BJ (cell line): Measurements from ENCODE around the gene CBY1. TPM values are rescaled to one million over a fixed set of nuclear protein-coding genes. Genes with fewer than 3 reads are reported as not detected.

Source experiments
- CTCF ChIA-PET: fragments of 350-600 bp; formaldehyde crosslinking; extraction: SDS; loops from one replicate; lab custom pipeline; 2021; ENCODE audit warnings: antibody characterized with exemption, inconsistent platforms; lab: Yijun Ruan, JAX
- POLR2A ChIA-PET: fragments of 300-600 bp; sonication (Branson Sonifier 250); formaldehyde crosslinking; extraction: SDS; loops from one replicate; lab custom pipeline; 2021; ENCODE audit warnings: antibody characterized with exemption; lab: Charles Lee
- DNase-seq: peaks from one replicate; pipeline ENCODE4 v3.0.0-alpha.2; 2011; ENCODE audit warnings: low read depth
- H3K27me3 ChIP-seq: 2 replicates; pipeline ENCODE4 v1.6.0; 2011; ENCODE audit warnings: low read length; ENCODE audit not compliant: control insufficient read depth, insufficient read depth
- H3K36me3 ChIP-seq: 2 replicates; pipeline ENCODE4 v1.5.1; 2011; ENCODE audit warnings: low read length; ENCODE audit not compliant: control insufficient read depth, insufficient read depth
- H3K4me3 ChIP-seq: 2 replicates; pipeline ENCODE4 v1.5.1; 2011; ENCODE audit warnings: low read depth, mild to moderate bottlenecking, control low read depth, low read length
- polyA plus RNA-seq: library from polyadenylated mRNA; depleted of rRNA; stranded (reverse); fragments of >200 nt; gene quantifications from 2 replicates; pipeline ENCODE4 v1.2.3, GENCODE V29; 2011
- TF ChIP-seq, protein P1 (sequence below): IDR thresholded peaks from 2 replicates; pipeline ENCODE4 v1.5.1; 2011; ENCODE audit warnings: low read depth, mild to moderate bottlenecking, control low read depth, inconsistent platforms, low read length, moderate library complexity; ENCODE audit not compliant: insufficient read depth

Gene CBY1
- polyA plus RNA-seq, 1 experiment, result 38.1 TPM

DNA sequence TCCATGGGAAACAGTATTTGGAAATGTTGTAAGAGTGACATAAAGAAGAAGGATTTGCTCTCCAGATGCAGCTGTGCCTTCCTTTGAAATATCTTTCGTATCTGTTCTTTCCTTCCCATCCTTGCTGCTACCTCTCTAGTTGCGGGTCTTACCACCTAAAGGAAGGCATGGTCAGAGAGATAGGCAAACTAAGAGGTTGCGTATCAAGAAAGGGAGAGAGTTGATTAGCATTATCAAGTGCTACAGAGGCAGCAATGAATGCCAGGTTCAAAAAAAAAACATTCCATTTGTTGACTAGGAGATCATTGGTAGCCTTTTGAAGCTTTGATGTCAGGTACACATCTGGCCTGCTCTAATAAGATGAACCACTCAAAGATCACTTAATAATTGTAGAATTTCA lies 53.9 kb downstream of the CBY1 start:
- CTCF ChIA-PET, result no interaction called here
- Histone ChIP-seq H3K36me3 (peaks cover 3% of the 10 kb centered on the region), H3K4me3 (no peak overlapping the region), H3K27me3 (no peaks in the 10 kb centered on the region)
- POLR2A ChIA-PET, result no interaction called here
- DNase-seq, result no peak
- TF ChIP-seq, protein P1, sequence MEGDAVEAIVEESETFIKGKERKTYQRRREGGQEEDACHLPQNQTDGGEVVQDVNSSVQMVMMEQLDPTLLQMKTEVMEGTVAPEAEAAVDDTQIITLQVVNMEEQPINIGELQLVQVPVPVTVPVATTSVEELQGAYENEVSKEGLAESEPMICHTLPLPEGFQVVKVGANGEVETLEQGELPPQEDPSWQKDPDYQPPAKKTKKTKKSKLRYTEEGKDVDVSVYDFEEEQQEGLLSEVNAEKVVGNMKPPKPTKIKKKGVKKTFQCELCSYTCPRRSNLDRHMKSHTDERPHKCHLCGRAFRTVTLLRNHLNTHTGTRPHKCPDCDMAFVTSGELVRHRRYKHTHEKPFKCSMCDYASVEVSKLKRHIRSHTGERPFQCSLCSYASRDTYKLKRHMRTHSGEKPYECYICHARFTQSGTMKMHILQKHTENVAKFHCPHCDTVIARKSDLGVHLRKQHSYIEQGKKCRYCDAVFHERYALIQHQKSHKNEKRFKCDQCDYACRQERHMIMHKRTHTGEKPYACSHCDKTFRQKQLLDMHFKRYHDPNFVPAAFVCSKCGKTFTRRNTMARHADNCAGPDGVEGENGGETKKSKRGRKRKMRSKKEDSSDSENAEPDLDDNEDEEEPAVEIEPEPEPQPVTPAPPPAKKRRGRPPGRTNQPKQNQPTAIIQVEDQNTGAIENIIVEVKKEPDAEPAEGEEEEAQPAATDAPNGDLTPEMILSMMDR, result no peak

DNA sequence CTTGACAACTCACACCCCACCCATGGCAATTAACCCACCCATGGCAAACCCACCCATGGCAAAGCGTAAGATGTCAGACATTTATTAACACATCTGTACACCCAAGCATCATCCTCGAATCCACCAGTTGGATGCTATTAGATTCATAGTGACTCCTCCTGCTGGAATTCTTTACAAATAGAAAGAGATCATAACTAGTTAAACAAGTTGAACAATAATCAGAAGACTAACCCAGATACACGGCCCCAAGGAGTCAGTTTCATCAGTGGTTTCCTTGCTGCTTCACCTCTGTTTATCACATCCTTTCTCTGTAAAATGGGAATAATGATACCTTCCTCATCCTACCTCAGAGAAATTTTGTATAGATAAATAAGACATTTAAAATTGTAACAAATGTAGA lies 54.4 kb downstream of the CBY1 start:
- TF ChIP-seq, protein P1, result no peak
- CTCF ChIA-PET, result no interaction called here
- DNase-seq, result no peak
- no peaks in the 10 kb centered on the region for H3K27me3 ChIP-seq
- POLR2A ChIA-PET, result no interaction called here
- no peak overlapping the region for H3K4me3 ChIP-seq
- peaks cover 3% of the 10 kb centered on the region for H3K36me3 ChIP-seq

DNA sequence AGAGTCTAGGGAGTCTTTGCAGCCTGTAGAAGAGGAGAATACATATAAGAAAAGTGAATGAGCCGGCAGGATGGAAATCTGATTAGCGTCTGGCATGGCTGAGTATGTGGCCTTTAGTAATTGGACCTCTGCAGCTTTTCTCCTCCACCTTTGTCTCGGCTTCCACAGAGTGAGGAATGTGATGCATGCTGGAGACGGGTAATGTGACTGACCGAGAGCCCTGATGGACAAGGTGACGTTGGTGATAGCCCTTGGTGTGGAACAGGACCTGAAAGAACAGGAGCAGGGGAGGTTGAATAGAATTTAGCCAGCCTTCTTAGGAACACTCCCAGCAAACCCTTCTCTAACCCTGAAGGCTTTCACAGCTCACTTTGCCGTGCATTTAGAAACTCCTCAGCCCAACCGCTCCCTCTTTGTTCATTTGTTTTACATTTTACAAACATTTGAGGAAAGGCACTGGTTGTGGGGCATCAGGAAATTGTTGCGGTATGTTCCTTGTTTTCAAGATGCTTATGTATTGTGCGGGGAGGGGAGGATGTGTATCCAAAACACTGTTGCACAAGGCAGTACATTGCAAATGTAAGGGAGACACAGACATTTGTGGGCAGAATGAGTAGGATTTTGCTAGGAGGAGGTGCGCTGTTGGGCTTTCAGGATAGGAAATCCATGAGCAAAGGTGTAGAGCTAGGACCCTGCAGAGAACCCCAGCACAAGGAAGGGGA lies 56.2 kb downstream of the CBY1 start:
- no peak overlapping the region for H3K4me3 ChIP-seq
- H3K27me3 ChIP-seq, result no peaks in the 10 kb centered on the region
- DNase-seq, result no peak
- POLR2A ChIA-PET, result no interaction called here
- TF ChIP-seq, protein P1, result no peak
- H3K36me3 ChIP-seq, result peaks cover 17% of the 10 kb centered on the region
- CTCF ChIA-PET, result interaction anchor here (1.5 kb wide), 1 partner anchor 13 kb away, joined by 5 read pairs; no protein-coding TSS in a partner anchor

DNA sequence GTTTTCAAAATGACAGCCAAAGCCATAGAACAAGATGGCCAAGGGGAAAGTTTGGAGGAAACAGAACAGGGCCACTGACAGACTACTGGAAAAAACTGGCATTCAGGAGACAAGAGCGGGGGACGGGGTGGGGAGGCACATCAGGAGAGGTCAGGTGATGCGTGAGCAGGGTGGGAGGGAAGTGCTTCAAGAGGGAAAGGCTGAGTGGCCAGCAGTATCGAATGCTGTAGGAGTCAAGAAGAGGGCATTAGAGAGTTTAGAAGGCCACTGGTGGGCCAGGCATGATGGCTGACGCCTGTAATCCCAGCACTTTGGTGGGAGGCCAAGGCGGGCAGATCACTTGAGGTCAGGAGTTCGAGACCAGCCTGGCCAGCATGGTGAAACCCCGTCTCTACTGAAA lies 57.5 kb downstream of the CBY1 start:
- TF ChIP-seq, protein P1, result no peak
- no peak overlapping the region for H3K4me3 ChIP-seq
- DNase-seq, result no peak
- POLR2A ChIA-PET, result no interaction called here
- peaks cover 19% of the 10 kb centered on the region for H3K36me3 ChIP-seq
- CTCF ChIA-PET, result interaction anchor here (2.5 kb wide), 1 partner anchor 11 kb away, joined by 9 read pairs; no protein-coding TSS in a partner anchor
- no peaks in the 10 kb centered on the region for H3K27me3 ChIP-seq

DNA sequence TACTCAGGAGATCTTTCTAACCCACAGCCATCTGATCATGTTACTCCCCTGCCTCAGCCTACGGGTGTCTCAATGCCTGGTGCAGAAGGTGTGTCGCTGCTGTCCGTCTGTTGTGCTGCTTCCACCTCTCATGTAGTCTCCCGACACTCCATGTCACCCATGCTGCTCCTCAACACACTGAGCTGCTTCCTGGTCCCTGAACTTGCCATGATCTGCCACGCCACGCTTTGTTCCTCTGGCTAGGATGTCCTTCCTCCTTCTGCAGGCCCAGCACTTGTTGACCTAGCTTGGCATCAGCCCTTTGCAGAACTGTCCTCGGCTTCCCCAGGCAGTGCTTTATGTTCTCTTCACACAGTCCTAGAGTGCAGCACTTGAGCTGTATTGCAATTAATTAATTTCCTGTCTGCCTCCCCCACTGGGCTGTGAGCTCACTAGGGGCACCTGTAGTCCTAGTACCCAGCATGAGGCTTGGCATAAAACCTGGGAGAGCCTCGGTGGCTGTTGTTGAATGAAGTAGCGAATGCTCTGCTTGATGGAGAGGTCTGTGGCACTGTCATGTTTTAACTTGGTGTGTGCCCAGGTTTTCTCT lies 58.8 kb downstream of the CBY1 start:
- CTCF ChIA-PET, result interaction anchor here (0.7 to 2.5 kb wide), 3 partner anchors 8 to 53 kb away, joined by 3 to 9 read pairs (median 3); no protein-coding TSS in a partner anchor
- TF ChIP-seq, protein P1, result no peak
- Histone ChIP-seq H3K4me3 (no peak overlapping the region), H3K27me3 (no peaks in the 10 kb centered on the region), H3K36me3 (peaks cover 19% of the 10 kb centered on the region)
- no peak for DNase-seq
- POLR2A ChIA-PET, result no interaction called here
